ENCODE measurements around the gene BUD13. TPM values are rescaled to one million over a fixed set of nuclear protein-coding genes. Genes with fewer than 3 reads are reported as not detected.

BUD13 gene
- total RNA-seq, 1 donor from 2014 or later, result 21.4 TPM

DNA sequence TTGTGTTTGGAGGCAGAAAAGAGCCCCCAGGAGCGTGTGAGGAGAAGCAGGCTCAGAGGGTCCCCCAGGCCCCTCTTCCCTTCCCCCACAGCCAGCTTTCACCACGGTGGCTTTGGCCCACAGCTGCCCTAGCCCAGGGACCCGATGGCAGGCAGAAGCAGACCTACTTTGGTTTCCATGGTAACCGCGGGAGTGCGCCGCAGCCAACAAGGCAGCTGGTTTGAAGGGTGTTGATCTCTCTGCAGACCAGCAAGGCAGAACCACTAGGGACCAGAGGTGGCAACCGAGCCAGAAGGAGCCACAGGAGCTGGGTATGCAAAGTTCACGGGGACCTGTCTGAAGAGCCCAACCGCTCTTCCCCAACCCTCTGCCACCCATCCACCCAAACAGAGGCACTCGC lies 69.4 kb downstream of the BUD13 start:
- no peak overlapping the region for H3K27ac Mint-ChIP-seq
- H3K27me3 Mint-ChIP-seq (ENCODE audit: low read depth), result peaks cover 5% of the 10 kb centered on the region
- H3K4me3 Mint-ChIP-seq, result no peak overlapping the region
- H3K9me3 Mint-ChIP-seq, result peaks cover 5% of the 10 kb centered on the region
- DNase-seq (ENCODE audit: low spot score in 2 of 2, unreplicated experiment in 2 of 2), result no peak
- no peaks in the 10 kb centered on the region for H3K36me3 Mint-ChIP-seq
- peaks cover 7% of the 10 kb centered on the region for H3K4me1 Mint-ChIP-seq
- TF ChIP-seq, protein P1, sequence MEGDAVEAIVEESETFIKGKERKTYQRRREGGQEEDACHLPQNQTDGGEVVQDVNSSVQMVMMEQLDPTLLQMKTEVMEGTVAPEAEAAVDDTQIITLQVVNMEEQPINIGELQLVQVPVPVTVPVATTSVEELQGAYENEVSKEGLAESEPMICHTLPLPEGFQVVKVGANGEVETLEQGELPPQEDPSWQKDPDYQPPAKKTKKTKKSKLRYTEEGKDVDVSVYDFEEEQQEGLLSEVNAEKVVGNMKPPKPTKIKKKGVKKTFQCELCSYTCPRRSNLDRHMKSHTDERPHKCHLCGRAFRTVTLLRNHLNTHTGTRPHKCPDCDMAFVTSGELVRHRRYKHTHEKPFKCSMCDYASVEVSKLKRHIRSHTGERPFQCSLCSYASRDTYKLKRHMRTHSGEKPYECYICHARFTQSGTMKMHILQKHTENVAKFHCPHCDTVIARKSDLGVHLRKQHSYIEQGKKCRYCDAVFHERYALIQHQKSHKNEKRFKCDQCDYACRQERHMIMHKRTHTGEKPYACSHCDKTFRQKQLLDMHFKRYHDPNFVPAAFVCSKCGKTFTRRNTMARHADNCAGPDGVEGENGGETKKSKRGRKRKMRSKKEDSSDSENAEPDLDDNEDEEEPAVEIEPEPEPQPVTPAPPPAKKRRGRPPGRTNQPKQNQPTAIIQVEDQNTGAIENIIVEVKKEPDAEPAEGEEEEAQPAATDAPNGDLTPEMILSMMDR (IDR thresholded peaks at IDR 0.05; ENCODE audit: unreplicated experiment), result no peak

DNA sequence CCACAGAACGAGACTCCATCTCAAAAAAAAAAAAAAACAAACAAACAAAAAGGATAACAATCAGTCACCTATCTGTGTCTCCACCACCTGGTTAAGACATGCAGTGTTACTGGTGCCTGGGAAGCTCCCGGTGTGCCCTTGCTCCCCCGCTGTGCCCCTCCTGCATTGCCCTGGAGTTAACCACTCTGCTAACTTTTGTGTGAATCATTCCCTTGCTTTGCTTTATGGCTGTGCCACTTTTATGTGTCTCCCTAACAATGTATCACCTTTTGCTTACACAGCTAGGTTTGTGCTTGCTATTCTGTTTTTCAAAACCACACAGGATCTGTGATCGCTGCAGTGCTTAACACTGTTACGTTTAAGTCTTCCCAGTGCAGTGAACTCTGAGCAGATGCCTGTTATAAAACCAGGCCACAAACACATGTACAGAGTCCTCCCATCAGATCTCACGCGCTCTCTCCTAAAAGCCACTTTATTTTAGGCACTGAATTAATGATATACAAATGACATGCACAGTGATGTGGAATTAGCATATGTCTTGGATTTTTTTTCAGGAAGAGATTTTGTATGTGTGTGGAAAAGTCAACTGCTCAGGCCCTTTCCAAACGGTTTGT lies 69.9 kb downstream of the BUD13 start:
- no peak for DNase-seq (ENCODE audit: low spot score in 2 of 2, unreplicated experiment in 2 of 2)
- TF ChIP-seq, protein P1 (IDR thresholded peaks at IDR 0.05; ENCODE audit: unreplicated experiment), result no peak

DNA sequence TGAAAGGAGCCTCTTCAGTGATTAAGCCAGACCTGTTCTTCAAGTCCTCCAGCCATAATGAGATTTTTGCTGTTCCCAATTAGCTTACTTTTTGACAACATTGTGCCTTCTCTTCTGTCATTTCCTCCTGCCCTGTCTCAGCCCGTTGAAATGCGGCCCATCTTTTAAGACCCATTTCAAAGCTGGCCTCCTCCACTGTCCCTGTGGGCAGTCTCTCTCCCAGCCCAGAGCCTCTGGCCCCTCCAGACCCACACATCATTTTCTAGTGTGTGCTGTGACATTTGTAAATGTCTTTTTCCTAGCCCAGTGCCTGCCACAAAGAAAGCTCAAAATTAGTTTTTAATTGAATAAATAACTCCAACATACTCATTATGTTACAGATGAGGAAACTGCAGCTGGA lies 70.9 kb downstream of the BUD13 start:
- H3K27ac Mint-ChIP-seq, result peak overlapping the region; percentile 51
- peaks cover 5% of the 10 kb centered on the region for H3K9me3 Mint-ChIP-seq
- DNase-seq (ENCODE audit: low spot score in 2 of 2, unreplicated experiment in 2 of 2), result no peak

More for the DNA sequence above, 69.9 kb downstream of the BUD13 start:
- Mint-ChIP-seq H3K27ac (no peak overlapping the region), H3K36me3 (no peaks in the 10 kb centered on the region), H3K4me1 (peaks cover 7% of the 10 kb centered on the region), H3K27me3 (ENCODE audit: low read depth) (peaks cover 8% of the 10 kb centered on the region), H3K9me3 (peaks cover 5% of the 10 kb centered on the region), H3K4me3 (no peak overlapping the region)

DNA sequence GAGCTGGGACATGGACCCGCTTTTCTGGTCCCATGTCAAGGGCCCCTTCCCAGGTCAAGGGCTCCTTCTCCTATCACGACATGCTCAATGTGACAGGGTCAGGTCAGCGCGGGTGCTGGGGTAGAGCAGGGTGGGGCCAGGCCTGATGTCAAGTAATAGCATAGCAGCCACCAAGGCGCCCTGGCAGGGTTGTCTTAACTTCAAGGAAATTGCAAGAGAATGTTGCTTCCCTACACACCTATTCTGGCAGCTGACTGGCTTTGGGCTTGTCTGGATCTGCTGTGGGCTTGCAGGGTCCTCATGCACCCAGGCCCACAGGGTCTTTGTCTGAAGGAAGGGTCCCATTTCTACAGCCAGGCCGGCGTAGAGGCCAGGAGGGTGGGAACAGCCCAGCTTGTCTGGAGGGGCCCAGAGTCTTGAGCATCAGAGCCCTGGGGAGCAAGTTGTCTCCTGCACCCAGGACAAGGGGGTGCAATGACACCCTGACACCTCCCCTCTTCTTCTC lies 71.4 kb downstream of the BUD13 start:
- TF ChIP-seq, protein P1 (IDR thresholded peaks at IDR 0.05; ENCODE audit: unreplicated experiment), result no peak
- Mint-ChIP-seq H3K4me3 (no peak overlapping the region), H3K9me3 (peaks cover 5% of the 10 kb centered on the region), H3K36me3 (no peaks in the 10 kb centered on the region), H3K27me3 (ENCODE audit: low read depth) (peaks cover 9% of the 10 kb centered on the region), H3K4me1 (peaks cover 9% of the 10 kb centered on the region), H3K27ac (no peak overlapping the region)
- no peak for DNase-seq (ENCODE audit: low spot score in 2 of 2, unreplicated experiment in 2 of 2)

More for the DNA sequence above, 70.9 kb downstream of the BUD13 start:
- H3K4me1 Mint-ChIP-seq, result peaks cover 7% of the 10 kb centered on the region
- H3K27me3 Mint-ChIP-seq (ENCODE audit: low read depth), result peaks cover 7% of the 10 kb centered on the region
- H3K36me3 Mint-ChIP-seq, result no peaks in the 10 kb centered on the region
- no peak overlapping the region for H3K4me3 Mint-ChIP-seq
- TF ChIP-seq, protein P1 (IDR thresholded peaks at IDR 0.05; ENCODE audit: unreplicated experiment), result no peak

DNA sequence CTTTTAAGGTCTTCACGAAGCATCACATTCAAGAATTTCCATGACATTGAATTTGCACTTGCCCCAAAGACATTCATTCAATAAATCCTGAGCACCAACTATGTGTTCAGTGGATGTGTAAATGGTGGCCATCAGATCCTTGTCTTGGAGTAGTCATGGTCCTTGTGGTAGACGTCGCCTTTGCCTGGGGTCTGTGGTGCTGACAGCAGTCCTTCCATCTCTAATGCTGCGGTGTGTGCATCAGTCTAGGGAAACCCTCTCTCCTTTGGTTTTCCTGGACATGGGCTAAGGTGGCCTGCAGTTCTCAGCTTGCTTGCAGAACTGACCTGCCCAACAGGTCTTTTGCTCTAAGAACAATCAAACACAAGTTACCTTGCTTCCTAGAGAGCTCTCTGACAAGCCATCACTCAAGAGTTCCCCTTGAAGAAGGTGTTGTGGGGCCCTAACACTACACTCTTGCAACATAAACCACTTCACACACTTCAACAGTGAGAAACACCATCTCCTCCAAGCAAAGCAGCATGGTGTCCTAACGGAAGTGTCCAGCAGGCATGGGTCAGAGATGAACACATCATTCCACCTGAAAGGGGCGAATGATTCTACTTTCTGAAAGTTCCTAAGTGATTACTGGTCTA lies 72.1 kb downstream of the BUD13 start:
- Mint-ChIP-seq H3K27ac (no peak overlapping the region), H3K9me3 (peaks cover 5% of the 10 kb centered on the region), H3K27me3 (ENCODE audit: low read depth) (peaks cover 12% of the 10 kb centered on the region), H3K4me1 (peaks cover 10% of the 10 kb centered on the region), H3K4me3 (no peak overlapping the region), H3K36me3 (no peaks in the 10 kb centered on the region)
- TF ChIP-seq, protein P1 (IDR thresholded peaks at IDR 0.05; ENCODE audit: unreplicated experiment), result no peak
- DNase-seq (ENCODE audit: low spot score in 2 of 2, unreplicated experiment in 2 of 2), result peak in 1 of 2 experiments; percentile 22

Other genes starting within 250 kb of the BUD13 start
- gene ZPR1, start 15.0 kb upstream of the BUD13 start, total RNA-seq, result 39.1 to 41.5 TPM (median 40.9 TPM) in 3 replicates
- gene APOA5, start 18.9 kb upstream of the BUD13 start, total RNA-seq, result not detected in 3 replicates
- not detected in 3 replicates for gene APOA4, start 50.3 kb upstream of the BUD13 start, total RNA-seq
- gene APOC3, start 56.9 kb upstream of the BUD13 start, total RNA-seq, result not detected in 3 replicates
- gene APOA1, start 64.6 kb upstream of the BUD13 start, total RNA-seq, result 0.65 to 1.1 TPM (median 0.75 TPM) in 3 replicates